ENCODE data around the gene SH3BP4. TPM values are rescaled to one million over a fixed set of nuclear protein-coding genes. Genes with fewer than 3 reads are reported as not detected.

SH3BP4 gene
- total RNA-seq, 1 experiment from 2014 or later: not detected

- Histone ChIP-seq H3K79me2 (ENCODE audit: low read length) (no peaks in the 10 kb centered on the region), H3K4me3 (ENCODE audit: low read length) (no peak overlapping the region), H3K27me3 (ENCODE audit: low read length) (no peaks in the 10 kb centered on the region), H2AFZ (ENCODE audit: low read length) (no peak overlapping the region), H3K9ac (ENCODE audit: low read length) (no peak overlapping the region), H3K9me2 (replicated peaks; ENCODE audit: insufficient read depth, low read length) (no peaks in the 10 kb centered on the region), H4K20me1 (ENCODE audit: insufficient read depth, low read depth, low read length) (no peaks in the 10 kb centered on the region), H3K4me2 (ENCODE audit: low read depth, low read length, poor library complexity, severe bottlenecking) (no peak overlapping the region), H3K4me1 (ENCODE audit: low read length) (no peaks in the 10 kb centered on the region), H3K9me3 (ENCODE audit: low read length) (no peaks in the 10 kb centered on the region), H3K27ac (ENCODE audit: low read length) (no peak overlapping the region), H3K36me3 (ENCODE audit: insufficient read depth, low read length) (no peaks in the 10 kb centered on the region)
- DNase-seq: no peak
Measured at GRCh38 chr2:235006461-235006860, 54.6 kb downstream of the SH3BP4 start.

GRCh38 chr2:235006986-235007385 lies 55.2 kb downstream of the SH3BP4 start:
- Histone ChIP-seq H4K20me1 (ENCODE audit: insufficient read depth, low read depth, low read length) (no peaks in the 10 kb centered on the region), H3K79me2 (ENCODE audit: low read length) (no peaks in the 10 kb centered on the region), H3K4me3 (ENCODE audit: low read length) (no peak overlapping the region)

GRCh38 chr2:235007664-235008457 lies 56.0 kb downstream of the SH3BP4 start:
- no peak overlapping the region for H3K27ac ChIP-seq (ENCODE audit: low read length)
- H3K36me3 ChIP-seq (ENCODE audit: insufficient read depth, low read length): no peaks in the 10 kb centered on the region
- no peak overlapping the region for H3K9ac ChIP-seq (ENCODE audit: low read length)
- H3K27me3 ChIP-seq (ENCODE audit: low read length): no peaks in the 10 kb centered on the region
- H3K9me2 ChIP-seq (replicated peaks; ENCODE audit: insufficient read depth, low read length): no peaks in the 10 kb centered on the region
- no peaks in the 10 kb centered on the region for H4K20me1 ChIP-seq (ENCODE audit: insufficient read depth, low read depth, low read length)
- no peak overlapping the region for H2AFZ ChIP-seq (ENCODE audit: low read length)
- H3K4me3 ChIP-seq (ENCODE audit: low read length): no peak overlapping the region
- no peaks in the 10 kb centered on the region for H3K9me3 ChIP-seq (ENCODE audit: low read length)
- no peak for DNase-seq
- no peaks in the 10 kb centered on the region for H3K4me1 ChIP-seq (ENCODE audit: low read length)
- H3K4me2 ChIP-seq (ENCODE audit: low read depth, low read length, poor library complexity, severe bottlenecking): no peak overlapping the region
- no peaks in the 10 kb centered on the region for H3K79me2 ChIP-seq (ENCODE audit: low read length)

More at GRCh38 chr2:235006986-235007385, 55.2 kb downstream of the SH3BP4 start:
- no peak for DNase-seq
- H3K4me1 ChIP-seq (ENCODE audit: low read length): no peaks in the 10 kb centered on the region
- no peaks in the 10 kb centered on the region for H3K9me2 ChIP-seq (replicated peaks; ENCODE audit: insufficient read depth, low read length)
- no peak overlapping the region for H3K9ac ChIP-seq (ENCODE audit: low read length)
- no peaks in the 10 kb centered on the region for H3K36me3 ChIP-seq (ENCODE audit: insufficient read depth, low read length)
- H3K27ac ChIP-seq (ENCODE audit: low read length): no peak overlapping the region
- no peaks in the 10 kb centered on the region for H3K9me3 ChIP-seq (ENCODE audit: low read length)
- no peak overlapping the region for H3K4me2 ChIP-seq (ENCODE audit: low read depth, low read length, poor library complexity, severe bottlenecking)
- no peak overlapping the region for H2AFZ ChIP-seq (ENCODE audit: low read length)
- H3K27me3 ChIP-seq (ENCODE audit: low read length): no peaks in the 10 kb centered on the region

- Histone ChIP-seq H3K27ac (ENCODE audit: low read length) (no peak overlapping the region), H3K9me2 (replicated peaks; ENCODE audit: insufficient read depth, low read length) (no peaks in the 10 kb centered on the region), H3K9me3 (ENCODE audit: low read length) (no peaks in the 10 kb centered on the region), H3K79me2 (ENCODE audit: low read length) (no peaks in the 10 kb centered on the region), H4K20me1 (ENCODE audit: insufficient read depth, low read depth, low read length) (no peaks in the 10 kb centered on the region), H3K4me1 (ENCODE audit: low read length) (no peaks in the 10 kb centered on the region), H2AFZ (ENCODE audit: low read length) (no peak overlapping the region), H3K27me3 (ENCODE audit: low read length) (no peaks in the 10 kb centered on the region), H3K4me3 (ENCODE audit: low read length) (no peak overlapping the region), H3K4me2 (ENCODE audit: low read depth, low read length, poor library complexity, severe bottlenecking) (no peak overlapping the region), H3K9ac (ENCODE audit: low read length) (no peak overlapping the region), H3K36me3 (ENCODE audit: insufficient read depth, low read length) (no peaks in the 10 kb centered on the region)
- DNase-seq: no peak
Measured at GRCh38 chr2:235008584-235009044, 56.8 kb downstream of the SH3BP4 start.

- no peak overlapping the region for H3K27ac ChIP-seq (ENCODE audit: low read length)
- DNase-seq: no peak
- no peaks in the 10 kb centered on the region for H3K79me2 ChIP-seq (ENCODE audit: low read length)
- no peak overlapping the region for H3K9ac ChIP-seq (ENCODE audit: low read length)
- no peaks in the 10 kb centered on the region for H3K9me2 ChIP-seq (replicated peaks; ENCODE audit: insufficient read depth, low read length)
- H3K9me3 ChIP-seq (ENCODE audit: low read length): no peaks in the 10 kb centered on the region
- no peak overlapping the region for H3K4me2 ChIP-seq (ENCODE audit: low read depth, low read length, poor library complexity, severe bottlenecking)
- H3K4me1 ChIP-seq (ENCODE audit: low read length): no peaks in the 10 kb centered on the region
- H3K4me3 ChIP-seq (ENCODE audit: low read length): no peak overlapping the region
- H3K36me3 ChIP-seq (ENCODE audit: insufficient read depth, low read length): no peaks in the 10 kb centered on the region
- no peak overlapping the region for H2AFZ ChIP-seq (ENCODE audit: low read length)
- no peaks in the 10 kb centered on the region for H3K27me3 ChIP-seq (ENCODE audit: low read length)
- H4K20me1 ChIP-seq (ENCODE audit: insufficient read depth, low read depth, low read length): no peaks in the 10 kb centered on the region
Measured at GRCh38 chr2:235009081-235009480, 57.3 kb downstream of the SH3BP4 start.

GRCh38 chr2:235010117-235010714 lies 58.4 kb downstream of the SH3BP4 start:
- H3K4me2 ChIP-seq (ENCODE audit: low read depth, low read length, poor library complexity, severe bottlenecking): no peak overlapping the region
- no peaks in the 10 kb centered on the region for H3K36me3 ChIP-seq (ENCODE audit: insufficient read depth, low read length)
- no peak for DNase-seq
- no peak overlapping the region for H2AFZ ChIP-seq (ENCODE audit: low read length)
- no peaks in the 10 kb centered on the region for H3K79me2 ChIP-seq (ENCODE audit: low read length)
- H3K27ac ChIP-seq (ENCODE audit: low read length): no peak overlapping the region
- no peaks in the 10 kb centered on the region for H3K9me2 ChIP-seq (replicated peaks; ENCODE audit: insufficient read depth, low read length)
- H3K4me1 ChIP-seq (ENCODE audit: low read length): no peaks in the 10 kb centered on the region
- no peak overlapping the region for H3K4me3 ChIP-seq (ENCODE audit: low read length)
- no peaks in the 10 kb centered on the region for H3K27me3 ChIP-seq (ENCODE audit: low read length)
- no peaks in the 10 kb centered on the region for H3K9me3 ChIP-seq (ENCODE audit: low read length)
- H3K9ac ChIP-seq (ENCODE audit: low read length): no peak overlapping the region
- no peaks in the 10 kb centered on the region for H4K20me1 ChIP-seq (ENCODE audit: insufficient read depth, low read depth, low read length)

GRCh38 chr2:235011607-235011928 lies 59.8 kb downstream of the SH3BP4 start:
- no peak for DNase-seq
- Histone ChIP-seq H3K4me3 (ENCODE audit: low read length) (no peak overlapping the region), H3K27ac (ENCODE audit: low read length) (no peak overlapping the region), H3K9me3 (ENCODE audit: low read length) (no peaks in the 10 kb centered on the region), H3K9ac (ENCODE audit: low read length) (no peak overlapping the region), H3K36me3 (ENCODE audit: insufficient read depth, low read length) (no peaks in the 10 kb centered on the region), H3K4me1 (ENCODE audit: low read length) (no peaks in the 10 kb centered on the region), H3K79me2 (ENCODE audit: low read length) (no peaks in the 10 kb centered on the region), H3K4me2 (ENCODE audit: low read depth, low read length, poor library complexity, severe bottlenecking) (no peak overlapping the region), H4K20me1 (ENCODE audit: insufficient read depth, low read depth, low read length) (no peaks in the 10 kb centered on the region), H3K9me2 (replicated peaks; ENCODE audit: insufficient read depth, low read length) (no peaks in the 10 kb centered on the region), H3K27me3 (ENCODE audit: low read length) (no peaks in the 10 kb centered on the region), H2AFZ (ENCODE audit: low read length) (no peak overlapping the region)

- H3K9me2 ChIP-seq (replicated peaks; ENCODE audit: insufficient read depth, low read length): no peaks in the 10 kb centered on the region
- no peak overlapping the region for H3K9ac ChIP-seq (ENCODE audit: low read length)
- no peaks in the 10 kb centered on the region for H3K27me3 ChIP-seq (ENCODE audit: low read length)
- H3K9me3 ChIP-seq (ENCODE audit: low read length): no peaks in the 10 kb centered on the region
- no peaks in the 10 kb centered on the region for H4K20me1 ChIP-seq (ENCODE audit: insufficient read depth, low read depth, low read length)
- no peaks in the 10 kb centered on the region for H3K79me2 ChIP-seq (ENCODE audit: low read length)
- H3K4me3 ChIP-seq (ENCODE audit: low read length): no peak overlapping the region
- no peaks in the 10 kb centered on the region for H3K36me3 ChIP-seq (ENCODE audit: insufficient read depth, low read length)
- H3K27ac ChIP-seq (ENCODE audit: low read length): no peak overlapping the region
- no peak overlapping the region for H2AFZ ChIP-seq (ENCODE audit: low read length)
- H3K4me1 ChIP-seq (ENCODE audit: low read length): no peaks in the 10 kb centered on the region
- DNase-seq: no peak
- H3K4me2 ChIP-seq (ENCODE audit: low read depth, low read length, poor library complexity, severe bottlenecking): no peak overlapping the region
Measured at GRCh38 chr2:235011929-235012631, 60.3 kb downstream of the SH3BP4 start.

Measured in Karpas-422 (cell line).